HepG2 (cell line): Measurements from ENCODE around the gene CAND1. TPM values are rescaled to one million over a fixed set of nuclear protein-coding genes. Genes with fewer than 3 reads are reported as not detected.

Experiments used
- ATAC-seq: fragments of 200-7000 bp; cut with Tn5 transposase; 3 replicates; pipeline ENCODE4 v1.9.1; 2020; ENCODE audit warnings: mild to moderate bottlenecking, moderate library complexity
- BruUV-seq: library from RNA; stranded (reverse); fragments of 400-500 nt; replicated peaks from 2 replicates; lab custom pipeline; 2021; lab: Mats Ljungman, UMichigan
- CTCF ChIA-PET: fragments of 300-600 bp; formaldehyde crosslinking; extraction: SDS; loops from one replicate; lab custom pipeline; 2021; ENCODE audit warnings: low total read pairs, inconsistent platforms, low intra/inter-chr PET ratio; lab: Yijun Ruan, JAX
- POLR2A ChIA-PET: fragments of 350-600 bp; sonication (Branson Sonifier 250); formaldehyde crosslinking; loops from one replicate; lab custom pipeline; 2020; ENCODE audit warnings: antibody characterized with exemption, inconsistent platforms; lab: Yijun Ruan, JAX
- DNase-seq: peaks from one replicate; pipeline ENCODE4 v3.0.0-alpha.2; 2015; ENCODE audit warnings: low spot score
- FAIRE-seq: peaks from 3 replicates; lab custom pipeline; 2011; peaks lifted over from hg19 to GRCh38; lab: Jason Lieb, UNC
- H2AFZ ChIP-seq: one replicate; pipeline ENCODE4 v1.6.1; 2011; ENCODE audit warnings: low read length, inconsistent platforms
- H3K27ac ChIP-seq: fragments of 300-600 bp; 3 replicates; pipeline ENCODE4 v1.8.0; 2011; ENCODE audit warnings: mixed run types, mild to moderate bottlenecking, mixed read lengths, low read length, inconsistent platforms; ENCODE audit not compliant: insufficient read depth; ENCODE audit errors: extremely low read length
- H3K27me3 ChIP-seq, 2 experiments: fragments of 200-600 bp in 1 of 2; 2 replicates in 1 of 2; 3 replicates in 1 of 2; pipeline versions ENCODE4 v1.6.0 to v1.8.0; 2011; ENCODE audit warnings: low read length in 2 of 2, mild to moderate bottlenecking in 2 of 2, moderate library complexity in 2 of 2, inconsistent platforms in 1 of 2; ENCODE audit not compliant: insufficient read depth in 2 of 2, control insufficient read depth in 1 of 2
- H3K36me3 ChIP-seq, 2 experiments: fragments of 200-600 bp in 1 of 2; replicated peaks in 1 of 2; 2 replicates in 1 of 2; 3 replicates in 1 of 2; pipeline versions ENCODE4 v1.5.1 to v1.8.0; 2011; ENCODE audit warnings: low read length in 2 of 2, inconsistent platforms in 1 of 2; ENCODE audit not compliant: insufficient read depth in 2 of 2, control insufficient read depth in 1 of 2
- H3K4me1 ChIP-seq: 2 replicates; pipeline ENCODE4 v1.5.1; 2012; ENCODE audit warnings: low read length, inconsistent platforms; ENCODE audit not compliant: insufficient read depth
- H3K4me2 ChIP-seq: 2 replicates; pipeline ENCODE4 v1.6.0; 2011; ENCODE audit warnings: low read depth, low read length, inconsistent platforms
- H3K4me3 ChIP-seq, 3 experiments: fragments of 200-600 bp in 1 of 3; sonication (generic), shearing (Covaris generic) in 1 of 3; replicated peaks in 1 of 3; 2 replicates each; pipeline ENCODE4 v1.5.1; 2011 to 2016; ENCODE audit warnings: low read length in 3 of 3, inconsistent platforms in 2 of 3, low read depth in 2 of 3, mild to moderate bottlenecking in 2 of 3, control low read depth in 1 of 3, mixed read lengths in 1 of 3; ENCODE audit not compliant: insufficient read depth in 1 of 3
- H3K79me2 ChIP-seq: one replicate; pipeline ENCODE4 v1.6.1; 2011; ENCODE audit warnings: low read length, inconsistent platforms; ENCODE audit not compliant: insufficient read depth
- H3K9ac ChIP-seq: 2 replicates; pipeline ENCODE4 v1.6.0; 2011; ENCODE audit warnings: mild to moderate bottlenecking, low read depth, low read length, inconsistent platforms; ENCODE audit not compliant: insufficient read depth
- H3K9me3 ChIP-seq: 2 replicates; pipeline ENCODE4 v1.5.1; 2012; ENCODE audit warnings: mild to moderate bottlenecking, low read length
- H4K20me1 ChIP-seq: 2 replicates; pipeline ENCODE4 v1.6.0; 2011; ENCODE audit warnings: inconsistent platforms, mild to moderate bottlenecking, low read length, moderate library complexity; ENCODE audit not compliant: insufficient read depth
- BHLHE40 ChIP-seq: IDR thresholded peaks from 2 replicates; pipeline ENCODE4 v1.6.1; 2011; ENCODE audit warnings: low read length, improper control_type of control experiment
- CHD2 ChIP-seq: IDR thresholded peaks from 2 replicates; pipeline ENCODE4 v1.6.1; 2011; ENCODE audit warnings: low read depth, low read length, improper control_type of control experiment
- IKZF5 ChIP-seq: IDR thresholded peaks from 2 replicates; pipeline ENCODE4 v1.6.1; 2018; ENCODE audit warnings: missing genetic modification reagents, mild to moderate bottlenecking, missing compliant biosample characterization
- KAT8 ChIP-seq: IDR thresholded peaks from 2 replicates; pipeline ENCODE4 v1.6.1; 2016; ENCODE audit warnings: missing genetic modification reagents, missing compliant biosample characterization
- KMT2A ChIP-seq: sonication (generic); formaldehyde crosslinking; IDR thresholded peaks from 2 replicates; pipeline ENCODE4 v1.4.0; 2020; ENCODE audit warnings: missing genetic modification reagents
- KMT2B ChIP-seq: IDR thresholded peaks from 2 replicates; pipeline ENCODE4 v1.6.1; 2016; ENCODE audit warnings: missing genetic modification reagents, missing compliant biosample characterization
- RBFOX2 ChIP-seq: fragments of 200-400 bp; formaldehyde crosslinking; IDR thresholded peaks from 2 replicates; pipeline ENCODE4 v1.6.1; 2017; ENCODE audit warnings: low read depth, mild to moderate bottlenecking, low read length
- REPIN1 ChIP-seq: sonication (generic); formaldehyde crosslinking; IDR thresholded peaks from 2 replicates; pipeline ENCODE4 v1.8.0; 2022; ENCODE audit warnings: missing genetic modification reagents, low read depth, mild to moderate bottlenecking, borderline replicate concordance
- RNF219 ChIP-seq: sonication (generic); formaldehyde crosslinking; IDR thresholded peaks from 2 replicates; pipeline ENCODE4 v1.5.0; 2020; ENCODE audit warnings: mild to moderate bottlenecking, missing genetic modification reagents
- TCF7L2 ChIP-seq: IDR thresholded peaks from 2 replicates; pipeline ENCODE4 v1.6.1; 2011; ENCODE audit warnings: mild to moderate bottlenecking, low read depth, low read length, moderate library complexity
- TEAD2 ChIP-seq: sonication (generic); formaldehyde crosslinking; IDR thresholded peaks from 2 replicates; pipeline ENCODE4 v1.9.0; 2021; ENCODE audit warnings: missing genetic modification reagents
- ZNF24 ChIP-seq: fragments of 450-650 bp; IDR thresholded peaks from 2 replicates; pipeline ENCODE4 v1.6.1; 2017; ENCODE audit warnings: antibody characterized with exemption, mild to moderate bottlenecking
- ZNF879 ChIP-seq: sonication (generic); formaldehyde crosslinking; IDR thresholded peaks from 2 replicates; pipeline ENCODE4 v1.8.1; 2023; ENCODE audit warnings: missing genetic modification reagents
- WGBS: methylation state at CpG from one replicate; pipeline ENCODE4 v1.1.6; 2017; ENCODE audit warnings: low lambda C conversion rate; 5-methylcytosine and 5-hydroxymethylcytosine counted together
- in situ Hi-C: cut with HindIII; loops from 2 replicates; pipeline ENCODE4 v1.10.0; 2017; ENCODE audit warnings: low pct_unique_long_range_greater_than_20kb; ENCODE audit not compliant: extremely low pct_ligation_motif_present
- intact Hi-C: fragments of 100-400 bp; cut with micrococcal nuclease; formaldehyde crosslinking; loops from one replicate; pipeline ENCODE4 v1.10.0; 2022; ENCODE audit not compliant: unreplicated experiment
- polyA plus RNA-seq, 8 experiments: library from polyadenylated mRNA; depleted of rRNA in 3 of 8; stranded (reverse) in 7 of 8; unstranded in 1 of 8; fragments of >200 nt; fragmentation: Illumina TruSeq in 4 of 8; extraction: Trizol in 4 of 8; gene quantifications; 2 replicates each; pipeline versions ENCODE4 v1.2.1 to v1.2.3, GENCODE V29; 2011 to 2016; ENCODE audit warnings: low read depth in 4 of 8, missing spikeins in 1 of 8, mixed read lengths in 1 of 8; ENCODE audit not compliant: insufficient read depth in 1 of 8
- total RNA-seq, 5 experiments: library from RNA; depleted of rRNA; stranded (reverse); fragments of >200 nt; fragmentation: Illumina TruSeq; extraction: Trizol; gene quantifications; 2 replicates each; pipeline ENCODE4 v1.2.3, GENCODE V29; 2016; ENCODE audit warnings: low read depth in 1 of 5
- TF ChIP-seq, protein P1 (sequence below): sonication (generic); formaldehyde crosslinking; IDR thresholded peaks from 2 replicates; pipeline ENCODE4 v1.4.0; 2020; ENCODE audit warnings: missing genetic modification reagents

CAND1 gene
- total and polyA plus RNA-seq, 2 of the 13 experiments (the other 11 are each of a cell fraction or from before 2014, with no cell fraction given), result 56.2 to 138 TPM

DNA sequence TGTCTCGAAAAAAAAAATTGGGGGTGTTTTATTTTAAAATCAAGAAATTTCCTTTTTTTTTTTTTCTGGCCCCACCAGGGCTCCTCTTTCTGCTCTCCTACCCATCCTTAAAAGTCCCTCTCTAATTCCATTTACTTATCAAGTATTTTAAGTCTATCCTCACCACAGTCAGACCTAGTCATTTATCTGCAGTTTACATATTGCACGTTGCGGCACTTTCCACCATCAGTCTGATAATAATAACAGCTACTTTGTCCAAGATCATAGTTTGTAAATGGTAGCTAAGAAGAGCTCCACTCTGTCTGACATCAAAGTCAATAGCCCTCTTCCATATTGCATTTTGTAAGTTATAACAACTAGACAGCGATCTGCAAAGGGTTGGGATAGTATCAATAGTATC lies 23.6 kb upstream of the CAND1 start:
- Histone ChIP-seq H3K27me3 (no peaks in the 10 kb centered on the region), H3K27ac (no peak overlapping the region), H3K36me3 (no peaks in the 10 kb centered on the region), H3K79me2 (no peaks in the 10 kb centered on the region), H3K4me2 (no peak overlapping the region), H2AFZ (no peak overlapping the region), H3K4me1 (no peaks in the 10 kb centered on the region), H4K20me1 (no peaks in the 10 kb centered on the region), H3K9ac (no peak overlapping the region), H3K4me3 (no peak overlapping the region), H3K9me3 (no peaks in the 10 kb centered on the region)
- no peak for DNase-seq
- FAIRE-seq, result no peak
- ChIA-PET POLR2A (no interaction called here), CTCF (no interaction called here)
- ATAC-seq, result no peak
- no peak for TF ChIP-seq KMT2B (CRISPR knock-in tag)
- TF ChIP-seq KAT8 (CRISPR knock-in tag), result no peak
- TF ChIP-seq TCF7L2, result no peak
- TF ChIP-seq IKZF5 (CRISPR knock-in tag), result no peak
- TF ChIP-seq ZNF24, result no peak
- TF ChIP-seq CHD2, result no peak
- TF ChIP-seq RBFOX2, result no peak
- TF ChIP-seq ZNF879, result no peak
- no peak for TF ChIP-seq KMT2A
- TF ChIP-seq REPIN1 (CRISPR knock-in tag), result no peak
- no peak for TF ChIP-seq RNF219 (CRISPR knock-in tag)
- TF ChIP-seq BHLHE40, result no peak
- TF ChIP-seq, protein P1, sequence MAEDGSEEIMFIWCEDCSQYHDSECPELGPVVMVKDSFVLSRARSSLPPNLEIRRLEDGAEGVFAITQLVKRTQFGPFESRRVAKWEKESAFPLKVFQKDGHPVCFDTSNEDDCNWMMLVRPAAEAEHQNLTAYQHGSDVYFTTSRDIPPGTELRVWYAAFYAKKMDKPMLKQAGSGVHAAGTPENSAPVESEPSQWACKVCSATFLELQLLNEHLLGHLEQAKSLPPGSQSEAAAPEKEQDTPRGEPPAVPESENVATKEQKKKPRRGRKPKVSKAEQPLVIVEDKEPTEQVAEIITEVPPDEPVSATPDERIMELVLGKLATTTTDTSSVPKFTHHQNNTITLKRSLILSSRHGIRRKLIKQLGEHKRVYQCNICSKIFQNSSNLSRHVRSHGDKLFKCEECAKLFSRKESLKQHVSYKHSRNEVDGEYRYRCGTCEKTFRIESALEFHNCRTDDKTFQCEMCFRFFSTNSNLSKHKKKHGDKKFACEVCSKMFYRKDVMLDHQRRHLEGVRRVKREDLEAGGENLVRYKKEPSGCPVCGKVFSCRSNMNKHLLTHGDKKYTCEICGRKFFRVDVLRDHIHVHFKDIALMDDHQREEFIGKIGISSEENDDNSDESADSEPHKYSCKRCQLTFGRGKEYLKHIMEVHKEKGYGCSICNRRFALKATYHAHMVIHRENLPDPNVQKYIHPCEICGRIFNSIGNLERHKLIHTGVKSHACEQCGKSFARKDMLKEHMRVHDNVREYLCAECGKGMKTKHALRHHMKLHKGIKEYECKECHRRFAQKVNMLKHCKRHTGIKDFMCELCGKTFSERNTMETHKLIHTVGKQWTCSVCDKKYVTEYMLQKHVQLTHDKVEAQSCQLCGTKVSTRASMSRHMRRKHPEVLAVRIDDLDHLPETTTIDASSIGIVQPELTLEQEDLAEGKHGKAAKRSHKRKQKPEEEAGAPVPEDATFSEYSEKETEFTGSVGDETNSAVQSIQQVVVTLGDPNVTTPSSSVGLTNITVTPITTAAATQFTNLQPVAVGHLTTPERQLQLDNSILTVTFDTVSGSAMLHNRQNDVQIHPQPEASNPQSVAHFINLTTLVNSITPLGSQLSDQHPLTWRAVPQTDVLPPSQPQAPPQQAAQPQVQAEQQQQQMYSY (CRISPR knock-in tag), result no peak
- no peak for TF ChIP-seq TEAD2 (CRISPR knock-in tag)
- in situ Hi-C loops, result no loop called here
- 24% methylated on average over 4 of the region's 4 CpGs for WGBS
- intact Hi-C loops, result no loop called here
- BruUV-seq, result no TSS peak
